ENCODE results near the gene ZNF408.

The ZNF408 gene

GRCh38 chr11:46729110-46730027 lies 28.5 kb downstream of the ZNF408 start:
- DNase-seq: no peak

DNA sequence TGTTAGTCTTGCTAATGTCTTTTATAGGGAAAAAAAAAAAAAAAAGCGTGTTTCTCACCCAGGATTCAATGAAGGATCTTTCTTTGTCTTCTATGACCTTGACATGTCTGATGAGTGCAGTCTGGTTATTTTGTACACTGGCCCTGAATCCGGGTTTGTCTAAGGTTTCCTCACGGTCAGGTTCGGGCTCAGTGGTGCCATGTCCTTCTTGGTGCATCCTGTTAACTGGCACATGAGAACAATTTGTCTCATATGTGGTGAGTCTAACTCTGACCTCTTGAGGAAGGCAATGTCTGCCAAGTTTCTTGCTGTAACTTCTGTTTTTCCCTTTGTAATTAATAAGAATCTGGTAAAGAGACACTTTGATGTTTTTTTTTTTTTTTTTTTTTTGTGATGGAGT lies 30.7 kb downstream of the ZNF408 start:
- no peak for DNase-seq

GRCh38 chr11:46733234-46733633 lies 32.4 kb downstream of the ZNF408 start:
- DNase-seq: no peak

GRCh38 chr11:46736146-46736545 lies 35.3 kb downstream of the ZNF408 start:
- no peak for DNase-seq

- DNase-seq: no peak
Observed at GRCh38 chr11:46736615-46737014, 35.8 kb downstream of the ZNF408 start.

DNA sequence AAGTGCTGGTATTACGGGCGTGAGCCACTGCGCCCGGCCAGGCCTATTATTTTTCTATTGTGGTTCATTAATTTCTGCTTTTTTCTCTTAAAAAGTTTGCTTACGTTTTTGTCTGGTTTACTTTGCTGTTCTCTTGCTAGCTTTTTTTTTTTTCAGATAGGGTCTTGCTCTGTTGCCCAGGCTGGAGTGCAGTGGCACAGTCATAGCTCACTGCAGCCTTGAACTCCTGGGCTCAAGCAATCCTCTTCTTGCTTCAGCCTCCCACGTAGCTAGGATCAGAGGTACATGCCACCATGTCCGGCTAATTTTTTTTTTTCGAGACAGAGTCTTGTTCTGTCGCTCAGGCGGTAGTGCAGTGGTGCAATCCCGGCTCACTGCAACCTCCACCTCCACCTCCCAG lies 36.9 kb downstream of the ZNF408 start:
- DNase-seq: no peak

DNA sequence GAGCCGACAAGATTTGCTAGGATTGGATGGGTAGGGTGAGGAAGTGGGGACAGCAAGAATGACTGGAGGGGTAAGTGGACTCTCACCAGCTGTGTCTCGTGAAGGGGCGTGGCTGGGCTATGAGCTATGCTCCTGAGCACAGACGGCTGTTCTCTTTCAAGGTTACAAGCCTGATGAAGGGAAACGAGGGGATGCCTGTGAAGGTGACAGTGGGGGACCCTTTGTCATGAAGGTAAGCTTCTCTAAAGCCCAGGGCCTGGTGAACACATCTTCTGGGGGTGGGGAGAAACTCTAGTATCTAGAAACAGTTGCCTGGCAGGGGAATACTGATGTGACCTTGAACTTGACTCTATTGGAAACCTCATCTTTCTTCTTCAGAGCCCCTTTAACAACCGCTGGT lies 38.1 kb downstream of the ZNF408 start:
- no peak for DNase-seq

DNA sequence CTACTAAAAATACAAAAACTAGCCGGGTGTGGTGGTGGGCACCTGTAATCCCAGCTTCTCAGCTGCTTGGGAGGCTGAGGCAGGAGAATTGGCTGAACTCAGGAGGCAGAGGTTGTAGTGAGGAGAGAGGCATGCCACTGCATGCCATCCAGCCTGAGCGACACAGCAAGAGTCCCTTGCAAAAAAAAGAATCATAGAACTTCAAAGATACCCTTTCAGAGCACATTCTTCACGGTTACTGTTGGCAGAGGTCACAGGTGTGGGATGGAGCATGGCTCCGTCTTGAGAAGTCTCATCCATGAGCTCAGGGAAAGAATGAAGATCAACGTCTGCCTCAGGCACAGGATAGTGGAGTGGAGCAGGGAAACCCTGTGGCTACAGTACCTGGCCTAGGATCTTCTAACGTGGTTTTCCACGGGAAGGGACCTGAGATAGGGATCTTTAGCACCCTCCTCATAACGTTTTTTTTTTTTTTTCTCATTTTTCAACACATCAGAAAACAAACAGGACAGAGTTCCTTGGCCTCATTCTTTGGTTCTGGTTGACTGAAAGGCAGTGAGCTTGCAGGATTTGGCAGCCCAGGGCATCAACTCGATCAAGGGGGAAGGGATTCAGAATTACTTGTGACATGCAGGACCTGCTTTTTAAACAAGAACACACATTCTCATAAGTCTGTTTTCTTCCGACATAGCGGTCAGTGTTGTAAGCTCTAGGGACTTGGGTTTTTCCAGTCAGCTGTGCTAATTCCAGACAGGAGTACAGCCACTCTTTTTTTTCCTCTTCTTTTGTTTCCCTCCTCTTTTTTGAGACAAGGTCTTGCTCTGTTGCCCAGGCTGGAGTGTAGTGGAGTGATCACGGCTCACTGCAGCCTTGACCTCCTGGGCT lies 41.0 kb downstream of the ZNF408 start:
- no peak for DNase-seq

- no peak for DNase-seq
Observed at GRCh38 chr11:46743043-46743442, 42.2 kb downstream of the ZNF408 start.

- no peak for DNase-seq
Observed at GRCh38 chr11:46743693-46744339, 43.0 kb downstream of the ZNF408 start.

DNA sequence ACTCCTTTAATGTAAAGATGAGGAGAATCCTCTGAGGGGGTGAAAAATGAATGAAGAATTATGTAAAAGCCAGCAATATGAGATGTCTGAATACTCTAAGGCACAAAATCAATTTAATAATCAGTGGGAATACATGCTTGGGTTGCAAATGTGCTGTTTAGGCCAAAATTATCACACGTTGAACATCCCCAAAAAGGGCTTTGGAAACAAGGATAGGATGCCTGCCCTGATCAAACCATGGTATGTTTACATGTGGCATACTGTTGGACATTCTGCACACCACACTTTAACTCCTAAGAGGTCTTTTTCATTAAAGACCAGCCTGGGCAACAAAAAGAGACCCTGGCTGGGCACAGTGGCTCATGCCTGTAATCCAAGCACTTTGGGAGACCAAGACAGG lies 44.5 kb downstream of the ZNF408 start:
- no peak for DNase-seq

GRCh38 chr11:46745995-46746394 lies 45.2 kb downstream of the ZNF408 start:
- no peak for DNase-seq

DNA sequence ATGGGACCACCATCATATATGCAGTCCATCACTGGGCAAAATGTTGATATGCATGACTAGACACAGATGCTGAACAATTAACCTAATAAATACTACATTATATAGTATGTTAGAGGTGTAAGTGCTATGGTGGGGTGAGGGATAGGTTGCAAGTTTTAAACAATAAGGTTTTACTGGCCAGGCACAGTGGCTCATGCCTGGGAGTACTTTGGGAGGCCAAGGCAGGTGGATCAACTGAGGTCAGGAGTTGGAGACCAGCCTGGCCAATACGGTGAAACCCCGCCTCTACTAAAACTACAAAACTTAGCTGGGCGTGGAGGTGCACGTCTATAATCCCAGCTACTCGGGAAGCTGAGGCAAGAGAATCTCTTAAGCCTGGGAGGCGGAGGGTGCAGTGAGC lies 46.3 kb downstream of the ZNF408 start:
- DNase-seq: no peak
